ENCODE data around the gene CSF3R. TPM values are rescaled to one million over a fixed set of nuclear protein-coding genes. Genes with fewer than 3 reads are reported as not detected.

CSF3R gene
- polyA plus RNA-seq (ENCODE audit: insufficient read length in 12 of 12) = 10 to 100 TPM in 1 of 12 donors, 1 to 10 TPM in 9, not detected in 2; 2.0 to 11.8 (median 2.8) TPM
- long read RNA-seq, donor 1 = 0 reads
- long read RNA-seq, donor 2, partial matches to known transcripts = 0 of 3 reads
- long read RNA-seq, donor 2, other reads (novel, unspliced or antisense) = 0 of 3 reads
- long read RNA-seq, donor 3 = 0 reads
- long read RNA-seq, donor 4 = 0 reads
- long read RNA-seq, donor 5, partial matches to known transcripts = 0 of 2 reads
- long read RNA-seq, donor 5, other reads (novel, unspliced or antisense) = 0 of 2 reads
- long read RNA-seq, donor 6, partial matches to known transcripts = 0 of 1 reads
- long read RNA-seq, donor 6, other reads (novel, unspliced or antisense) = 0 of 1 reads
- long read RNA-seq, donor 7 = 0 reads
- long read RNA-seq, donor 8 = 0 reads
- long read RNA-seq, donor 9 = 0 reads
- long read RNA-seq, donor 10 = 0 reads
- long read RNA-seq, donor 11 = 0 reads

DNA sequence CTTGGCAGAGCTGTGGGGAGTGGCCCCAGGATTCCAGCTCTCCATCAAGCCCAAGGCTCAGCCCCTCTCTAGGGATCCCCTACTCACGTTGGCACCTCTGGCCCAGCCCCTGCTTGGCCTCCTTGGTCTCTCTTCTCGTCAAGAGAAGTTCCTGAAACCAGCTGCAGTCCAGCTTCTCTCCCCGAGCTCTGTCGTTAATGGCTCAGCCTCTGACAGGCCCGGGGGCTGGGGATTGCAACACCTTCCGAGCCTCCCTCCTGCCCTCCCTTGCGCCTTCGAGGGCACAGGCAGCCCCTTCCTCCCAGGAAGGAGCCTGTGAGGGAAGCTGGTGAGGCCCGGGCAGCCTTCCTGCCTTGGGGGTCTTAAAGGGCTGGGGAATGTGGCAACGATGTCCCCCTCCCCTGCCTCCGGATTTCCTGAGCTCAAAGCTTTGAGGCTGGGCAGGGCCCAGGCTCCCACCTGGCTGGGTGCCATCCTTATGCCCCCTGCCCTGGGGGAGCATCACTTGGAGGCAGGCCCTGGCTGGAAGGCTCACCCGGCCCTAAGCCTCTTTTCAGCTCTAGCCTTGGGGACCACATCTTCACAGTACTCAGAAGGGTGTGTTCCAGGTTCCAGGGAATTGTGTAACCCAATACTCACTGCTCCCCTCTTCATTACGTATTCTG, at the start of gene CSF3R:
TSS of gene CSF3R (minus strand) at position 190 of the 665 bp plus-strand sequence. CDS start 3,417 bp downstream, outside the sequence.
- no peak for DNase-seq

DNA sequence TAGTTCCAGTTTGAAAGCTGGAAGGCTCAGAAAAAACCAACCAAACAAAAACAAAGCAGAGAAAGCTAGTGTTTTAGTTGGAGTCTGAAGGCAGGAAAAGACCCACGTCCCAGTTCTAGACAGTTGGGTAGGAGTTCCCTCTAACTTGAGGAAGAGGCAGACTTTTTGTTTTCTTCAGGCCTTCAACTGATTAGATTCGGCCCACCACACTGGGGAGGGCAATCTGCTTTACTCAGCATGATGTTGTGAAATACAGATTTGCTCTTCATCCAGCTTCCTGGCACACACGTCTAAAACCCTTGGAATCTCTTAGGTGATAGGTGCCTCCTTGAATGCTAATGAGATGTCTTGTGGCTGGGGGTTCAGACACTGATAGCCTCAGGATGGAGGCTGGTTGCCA, 49.1 kb upstream of the CSF3R start:
- no peak for DNase-seq

DNA sequence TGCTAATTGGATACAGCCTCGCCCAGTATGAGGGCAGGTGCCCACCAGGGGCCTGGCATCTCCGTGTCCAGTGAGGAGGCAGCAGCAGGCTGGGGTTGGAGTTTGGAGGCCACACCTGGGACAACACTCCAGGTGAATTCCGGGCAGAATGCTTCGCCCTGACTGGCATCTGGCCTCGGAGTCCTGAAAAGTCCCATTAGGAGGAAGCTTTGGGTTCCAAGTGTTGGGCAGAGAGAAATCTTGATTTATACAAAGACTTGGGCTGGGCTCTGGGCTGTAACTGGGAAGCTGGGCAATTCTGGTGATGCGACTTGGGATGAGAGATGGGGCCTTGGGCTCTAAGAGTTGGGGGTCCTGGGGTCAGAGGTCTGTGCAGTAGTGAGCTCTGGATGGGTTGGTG, 48.1 kb upstream of the CSF3R start:
- DNase-seq = no peak

DNA sequence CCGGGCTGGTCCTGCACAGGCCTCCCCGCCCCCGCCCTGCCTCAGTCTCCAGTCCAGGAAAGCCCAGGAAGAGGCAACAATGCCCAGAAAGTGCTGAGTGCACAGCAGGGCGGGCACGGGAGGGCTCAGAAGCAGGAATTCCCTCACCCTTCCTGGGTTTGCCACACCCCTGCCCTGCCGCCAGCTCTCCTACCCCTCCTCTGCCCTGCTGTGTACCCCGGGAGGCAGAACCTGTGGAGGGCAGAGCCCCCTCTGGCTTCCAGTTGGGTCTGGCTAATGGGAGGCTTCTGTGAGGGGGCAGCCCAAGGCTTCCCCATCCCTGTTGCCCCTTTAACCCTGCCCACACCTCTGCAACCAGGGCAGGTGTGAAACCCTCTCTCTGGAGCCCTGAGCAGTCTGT, 47.5 kb upstream of the CSF3R start:
- DNase-seq = no peak

DNA sequence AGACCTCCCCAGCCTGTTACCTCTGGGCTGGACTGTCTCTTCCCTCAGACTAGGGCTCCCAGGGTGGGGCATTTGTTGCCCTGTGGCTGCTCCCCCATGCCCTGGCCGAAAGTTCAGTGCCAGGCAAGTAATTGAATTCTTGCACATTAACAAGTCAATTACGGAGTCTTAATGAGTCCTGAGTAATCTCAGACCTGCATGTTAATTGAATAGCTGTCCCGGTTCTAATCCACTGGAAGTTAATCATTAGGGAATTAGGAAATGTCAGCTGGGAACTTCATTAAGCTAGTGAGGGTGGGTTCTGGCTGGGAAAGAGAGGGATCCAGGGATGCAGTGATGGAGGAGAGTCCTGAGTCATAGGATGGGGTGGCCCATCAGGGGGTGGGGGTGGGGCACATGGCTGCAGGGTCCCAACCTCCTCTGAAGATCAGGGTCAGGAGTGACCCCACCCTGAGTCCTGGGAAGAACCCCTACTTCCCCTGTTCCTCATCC, 47.1 kb upstream of the CSF3R start:
- DNase-seq = no peak

DNA sequence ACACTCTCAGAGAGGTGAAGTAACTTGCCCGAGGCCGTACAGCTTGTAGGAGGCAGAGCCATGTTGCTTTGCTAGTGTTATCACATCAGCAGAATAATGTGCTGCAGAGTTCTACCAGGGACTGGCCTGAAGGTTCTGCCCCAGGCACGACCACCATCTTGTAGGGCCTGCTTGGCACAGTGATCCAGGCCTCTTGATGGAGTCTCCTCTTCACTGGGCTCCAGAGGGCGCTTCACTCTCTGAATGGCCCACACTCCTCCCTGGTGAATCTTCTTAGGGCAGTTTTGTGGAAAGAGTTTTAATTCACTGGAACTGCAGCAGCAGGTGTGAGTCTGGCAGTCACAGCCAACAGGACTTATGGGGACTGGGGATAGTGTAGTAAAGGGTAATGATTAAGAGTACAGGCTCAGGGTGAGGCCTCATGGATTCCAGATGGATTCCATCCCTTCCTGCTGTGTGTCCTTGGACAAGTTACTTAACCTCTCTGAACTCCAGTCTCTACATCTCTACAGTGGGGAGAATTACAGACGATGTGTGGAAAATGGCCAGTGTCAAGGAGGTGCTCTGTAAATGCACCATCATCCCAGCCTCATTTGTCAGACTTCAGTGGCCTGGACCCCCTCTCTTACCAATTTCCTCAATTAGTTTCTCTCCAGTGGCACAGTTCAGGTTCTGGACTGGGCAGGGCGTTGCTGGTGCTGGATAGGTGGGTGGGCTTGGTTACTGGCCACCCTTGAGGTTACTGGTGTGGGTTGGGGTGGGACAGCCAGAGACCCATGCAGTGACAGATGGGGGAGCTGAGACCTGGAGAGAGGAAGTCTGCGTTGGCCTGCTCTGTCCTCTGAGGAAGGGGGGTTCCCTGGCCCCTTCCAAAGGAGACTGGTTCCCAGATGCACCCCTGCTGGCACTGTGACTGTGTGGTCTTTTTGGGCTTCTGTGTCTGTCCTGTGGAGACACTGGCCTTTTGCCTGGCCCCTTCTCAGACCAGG, 45.9 kb upstream of the CSF3R start:
- no peak for DNase-seq

DNA sequence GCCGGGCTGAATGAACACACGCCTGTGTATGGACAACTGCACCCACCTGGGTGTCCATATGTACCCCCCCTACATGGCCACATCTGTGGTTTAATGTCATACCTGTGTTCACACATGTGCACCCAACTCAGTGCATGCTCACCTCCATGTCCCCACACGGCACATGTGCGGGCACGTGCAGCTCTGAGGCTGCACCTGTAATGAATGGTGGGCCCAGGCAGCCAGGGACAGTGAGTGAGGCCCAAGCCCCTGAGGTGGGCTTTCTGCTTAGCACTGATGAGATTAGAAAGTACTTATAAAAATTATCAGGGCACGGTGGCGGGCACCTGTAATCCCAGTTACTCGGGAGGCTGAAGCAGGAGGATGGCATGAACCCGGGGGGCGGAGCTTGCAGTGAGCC, 42.5 kb upstream of the CSF3R start:
- no peak for DNase-seq

DNA sequence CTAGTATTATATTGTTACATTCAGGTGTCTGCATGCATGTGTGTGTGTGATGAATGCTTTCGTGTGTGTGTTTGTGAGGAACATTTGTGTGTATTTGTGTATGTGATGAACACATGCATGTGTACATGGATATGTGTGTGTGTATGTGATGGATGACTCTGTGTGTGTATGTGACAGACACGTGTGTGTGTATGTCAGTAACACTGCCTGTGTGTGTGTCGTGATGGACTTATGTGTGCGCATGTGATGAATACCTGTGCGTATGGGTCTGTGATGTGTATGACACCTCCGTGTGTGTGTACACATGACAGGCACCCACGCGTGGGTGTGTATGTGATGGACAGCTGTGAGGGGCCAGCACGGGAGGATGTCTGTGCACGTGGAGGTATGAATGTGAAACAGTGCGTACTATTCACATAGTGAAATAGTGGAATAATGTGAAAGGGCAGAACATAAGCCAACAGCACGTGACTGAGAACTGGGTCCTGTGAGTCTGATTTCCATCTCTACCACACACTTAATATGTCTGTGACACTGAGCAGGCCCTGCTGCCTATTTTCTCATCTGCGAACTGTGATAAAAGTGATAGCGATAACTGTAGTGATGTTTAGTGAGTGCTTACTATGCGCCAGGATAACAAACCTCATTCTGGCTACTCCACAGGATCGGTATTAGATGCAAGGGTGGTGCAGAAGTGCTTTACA, 41.8 kb upstream of the CSF3R start:
- no peak for DNase-seq

DNA sequence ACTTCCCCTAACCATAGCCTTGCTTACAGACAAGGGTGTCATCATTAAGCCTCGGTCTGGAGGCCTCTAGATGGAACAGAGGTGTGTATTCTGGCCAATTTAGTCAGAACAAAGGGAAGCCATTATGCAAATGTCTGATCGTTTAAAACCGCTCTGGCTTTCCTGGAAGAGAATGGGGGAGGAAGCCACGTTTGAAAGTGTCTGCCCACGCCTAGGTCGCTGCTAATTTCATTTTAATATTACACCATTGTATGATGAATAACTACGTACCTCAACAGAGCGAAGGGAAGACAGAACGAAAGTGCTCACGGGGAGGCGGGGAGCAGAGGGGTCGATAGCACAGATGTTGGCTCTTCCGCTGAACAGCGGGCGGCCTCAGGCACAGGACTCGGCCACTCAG, 41.1 kb upstream of the CSF3R start:
- no peak for DNase-seq

DNA sequence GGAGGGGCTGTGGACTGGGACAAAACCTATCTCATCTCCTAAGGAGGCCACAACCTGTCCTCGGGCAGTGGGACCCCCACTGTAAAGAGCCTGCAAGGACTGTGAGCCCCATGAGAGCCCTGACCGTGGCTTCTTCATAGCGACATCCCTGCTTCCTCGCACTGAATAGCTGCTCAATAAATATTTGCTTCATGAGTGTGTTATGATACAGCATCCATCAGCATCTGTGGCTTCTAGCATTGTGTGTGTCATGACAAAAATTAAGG, 40.5 kb upstream of the CSF3R start:
- DNase-seq = no peak

DNA sequence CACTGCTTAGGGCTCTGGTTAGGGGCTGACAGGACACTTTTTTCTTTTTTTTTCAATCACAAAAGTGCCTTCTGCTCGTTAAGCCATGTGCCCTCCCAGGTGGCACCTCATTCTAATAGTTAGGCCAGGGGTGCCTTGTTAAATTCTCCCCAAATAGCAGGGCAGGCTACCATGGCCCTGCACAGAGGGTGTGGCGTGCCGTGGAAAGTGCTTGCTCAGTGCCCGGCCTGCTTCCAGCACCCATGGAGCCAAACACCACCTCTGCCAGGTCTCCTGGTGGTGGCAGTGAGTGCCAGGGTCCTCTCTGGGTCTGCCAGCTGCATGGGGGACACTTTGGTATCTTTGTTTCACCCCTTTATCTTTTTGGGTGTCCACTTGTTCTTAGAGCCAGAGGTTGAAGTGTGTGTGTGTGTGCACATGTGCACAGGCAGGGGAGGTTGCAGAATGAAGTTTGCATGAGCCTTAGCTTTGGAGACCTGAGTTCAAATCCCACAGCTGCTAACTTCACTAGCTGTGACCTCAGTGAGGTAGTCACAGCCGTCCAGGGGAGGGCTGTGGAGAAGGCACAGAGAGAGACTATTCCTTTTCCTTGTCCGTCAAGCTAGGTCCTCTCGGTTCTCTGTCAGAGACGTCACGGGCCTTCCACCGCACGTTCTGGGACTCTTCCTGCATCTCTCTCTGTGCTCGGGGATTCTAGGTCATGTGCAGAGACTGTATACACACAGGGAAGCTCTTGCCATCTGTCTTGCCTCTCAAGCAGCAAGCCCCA, 39.9 kb upstream of the CSF3R start:
- DNase-seq = no peak

DNA sequence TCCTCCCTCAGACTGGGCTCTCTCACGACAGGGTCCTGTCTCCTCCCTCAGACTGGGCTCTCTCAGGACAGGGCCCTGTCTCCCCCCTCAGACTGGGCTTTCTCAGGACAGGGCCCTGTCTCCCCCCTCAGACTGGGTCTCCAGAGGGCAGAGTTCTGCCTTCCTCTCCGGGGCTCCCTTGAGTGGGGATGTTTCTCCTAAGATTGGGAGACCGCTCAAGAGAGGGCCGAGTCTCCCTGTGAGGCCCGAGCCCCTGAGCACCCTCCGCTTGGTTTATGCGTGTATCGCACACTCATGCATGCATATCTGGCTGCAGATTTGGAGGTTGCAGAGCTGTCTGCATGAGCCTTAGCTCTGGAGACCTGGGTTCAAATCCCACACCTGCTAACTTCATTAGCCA, 39.3 kb upstream of the CSF3R start:
- no peak for DNase-seq

DNA sequence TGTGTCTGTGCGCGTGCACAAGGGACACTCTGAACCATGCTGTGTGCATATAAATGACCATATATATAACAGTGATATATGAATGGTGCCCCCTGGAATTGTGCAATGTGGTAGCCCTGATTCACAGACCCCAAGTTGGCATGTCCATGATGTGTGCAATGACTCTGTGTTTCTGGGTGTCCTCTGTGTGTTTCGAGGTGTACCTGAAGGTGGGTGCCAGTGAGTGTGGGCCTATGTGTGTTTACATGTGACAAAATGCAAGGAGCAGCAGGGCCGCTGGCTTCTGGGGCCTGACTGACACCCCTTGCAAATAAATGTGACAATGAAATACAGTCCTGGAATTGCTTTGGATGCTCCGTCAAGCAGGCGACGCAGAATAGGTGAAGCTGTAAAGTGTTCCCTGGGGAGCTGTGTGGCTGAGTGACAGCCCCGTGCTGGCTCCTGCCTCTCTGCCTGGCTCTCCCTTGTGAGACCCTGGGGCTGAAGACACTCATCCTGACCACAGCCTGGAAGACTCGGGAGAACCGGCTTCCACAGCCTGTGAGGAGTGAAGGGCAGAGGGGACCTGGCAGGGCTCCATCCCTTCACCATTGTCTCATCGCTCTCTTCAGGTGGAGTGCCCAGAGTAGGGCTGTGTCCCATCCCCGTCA, 38.2 kb upstream of the CSF3R start:
- DNase-seq = no peak

DNA sequence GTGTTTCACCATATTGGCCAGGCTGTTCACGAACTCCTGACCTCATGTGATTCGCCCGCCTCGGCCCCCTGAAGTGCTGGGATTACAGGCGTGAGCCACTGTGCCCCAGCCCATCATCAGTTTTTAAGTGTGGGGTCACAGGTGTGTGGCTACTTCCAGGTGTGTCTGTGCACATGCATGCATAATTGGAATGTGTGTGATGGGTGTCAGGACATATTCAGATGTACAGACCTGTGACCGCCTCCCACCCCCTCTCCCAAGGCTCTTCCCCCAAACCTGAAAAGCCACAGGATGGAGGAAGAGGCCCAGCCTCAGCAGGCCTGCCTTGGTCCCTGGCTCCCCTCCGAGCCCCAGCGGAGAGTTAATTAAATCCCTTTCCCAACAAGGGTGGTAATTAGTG, 37.3 kb upstream of the CSF3R start:
- DNase-seq = no peak

DNA sequence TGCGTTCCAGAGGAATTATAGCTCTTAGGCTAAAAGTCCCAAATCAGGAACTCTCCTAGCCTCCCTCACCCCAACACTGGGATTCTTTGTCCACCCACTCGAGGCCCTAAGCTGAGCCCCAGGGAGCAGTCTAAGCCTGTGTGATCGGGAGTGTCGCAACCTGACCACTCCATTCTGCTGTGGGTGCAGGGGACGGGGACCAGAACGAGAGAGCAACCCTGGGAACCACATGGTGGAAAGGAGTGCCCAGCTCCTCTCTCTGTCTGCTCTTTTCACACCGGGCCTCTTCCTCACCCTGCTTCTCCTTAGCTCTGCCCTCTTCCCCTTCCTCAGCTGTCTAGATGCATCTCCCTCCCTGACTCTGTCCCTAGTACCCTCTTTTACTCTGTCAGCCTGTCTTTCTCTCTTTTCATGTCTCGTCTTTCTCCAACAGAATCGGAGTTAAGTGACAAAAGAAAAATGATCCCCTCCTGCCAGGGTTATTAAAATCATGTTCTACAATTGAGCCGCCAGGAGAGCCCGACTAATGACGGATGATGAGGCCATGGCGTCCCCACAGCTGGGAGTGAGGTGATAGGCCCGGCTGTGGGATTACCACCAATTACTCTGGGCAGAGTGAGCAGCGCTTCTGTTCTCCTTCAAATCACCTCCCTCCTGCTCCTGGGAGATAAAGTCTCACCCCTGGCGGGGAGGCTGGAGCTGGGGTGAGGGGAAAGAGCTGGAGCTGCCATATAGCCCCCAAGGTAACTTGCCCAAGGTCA, 34.5 kb upstream of the CSF3R start:
- DNase-seq = no peak

DNA sequence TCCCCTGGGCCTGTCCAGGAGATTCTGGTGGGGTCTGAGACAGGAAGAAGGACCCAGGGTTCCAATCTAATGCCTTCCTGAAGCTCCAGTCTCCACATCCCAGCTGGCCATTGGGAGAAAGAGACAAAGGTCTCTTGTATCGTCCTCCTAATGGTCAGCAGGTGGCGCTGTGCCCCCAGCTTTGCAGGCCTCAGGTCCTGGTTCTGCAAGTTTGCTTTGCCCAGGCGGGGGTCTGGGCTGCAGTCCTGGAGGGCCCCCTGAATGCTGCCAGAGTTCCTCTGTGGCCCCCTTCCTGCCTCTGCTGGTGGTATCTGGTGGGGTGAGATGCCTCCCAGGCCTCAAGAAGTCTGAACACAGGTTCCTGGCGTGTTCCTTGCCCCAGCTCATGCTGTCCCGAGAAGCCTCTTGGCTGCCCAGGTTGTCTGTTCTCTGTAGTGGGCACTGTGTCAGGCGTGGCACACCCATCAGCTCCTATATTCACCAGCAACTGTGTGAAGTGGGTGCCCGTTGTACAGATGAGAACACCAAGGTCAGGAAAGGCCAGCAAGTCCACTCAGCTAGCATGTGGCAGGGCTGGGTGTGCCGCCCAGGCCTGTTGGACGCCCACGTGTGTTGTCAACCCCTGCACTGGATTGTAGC, 33.8 kb upstream of the CSF3R start:
- DNase-seq = peak; percentile 33

DNA sequence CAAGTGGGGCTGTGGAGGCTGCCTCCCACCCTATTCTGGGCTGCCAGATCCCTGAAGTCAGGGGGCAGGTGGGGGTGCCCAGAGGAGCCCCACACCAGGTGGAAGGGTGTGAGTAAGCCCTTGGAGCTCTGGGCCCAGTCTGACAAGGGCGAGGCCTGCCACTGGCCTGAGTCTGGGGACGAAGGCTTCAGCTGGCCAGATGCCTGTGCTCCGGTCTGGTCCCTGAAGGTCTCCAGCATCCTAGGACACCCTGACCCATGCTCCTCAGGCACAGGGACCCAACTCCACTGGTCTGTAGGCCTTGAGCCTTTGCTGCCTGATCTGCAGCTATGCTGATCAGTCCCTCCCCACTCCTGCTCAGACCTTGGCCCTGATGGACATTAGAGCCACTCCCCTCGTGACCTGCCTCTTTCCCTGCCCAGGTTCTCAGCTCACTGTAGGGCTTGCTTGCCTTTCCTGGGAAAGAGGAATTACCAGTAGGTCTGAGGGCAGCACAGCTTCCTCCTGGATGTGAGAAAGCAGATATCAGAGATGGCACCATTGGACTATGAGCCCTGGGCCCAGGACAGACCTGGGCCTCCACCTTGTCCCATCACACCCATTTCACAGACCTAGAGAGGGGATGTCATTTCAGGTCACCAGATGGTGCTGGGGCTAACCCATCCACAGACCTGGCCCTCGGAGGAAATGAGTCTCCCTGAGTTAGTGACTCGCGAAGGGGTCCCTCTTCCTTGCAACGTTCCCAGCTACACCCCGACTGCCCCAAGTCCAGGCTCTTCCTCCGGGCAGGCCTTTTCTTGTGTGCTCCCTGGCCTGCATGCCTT, 32.8 kb upstream of the CSF3R start:
- DNase-seq = no peak

DNA sequence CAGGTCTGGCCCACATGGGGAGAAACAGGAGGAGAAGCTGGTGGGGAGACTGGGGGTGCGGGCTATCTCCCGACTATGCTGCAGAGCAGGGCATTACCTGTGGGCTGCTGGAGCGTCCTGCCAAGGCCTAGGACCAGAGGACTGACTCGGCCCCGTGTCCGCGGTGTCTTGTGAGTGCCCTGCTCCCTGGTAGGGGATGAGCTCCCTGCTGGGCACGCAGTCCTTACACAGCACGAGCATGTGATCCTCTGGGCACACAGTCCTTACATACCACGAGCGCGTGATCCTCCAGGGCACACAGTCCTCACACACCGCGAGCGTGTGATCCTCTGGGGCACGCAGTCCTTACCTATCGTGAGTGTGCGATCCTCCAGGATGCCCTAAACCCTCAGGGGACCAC, 31.8 kb upstream of the CSF3R start:
- DNase-seq = no peak

All from muscle of arm (tissue), 14 donors.